Epidermal melanocyte (primary cell): ENCODE measurements around the gene EXPH5.
"Not testable (repeated sequence)": the region's sequence is repeated elsewhere in the genome, so short reads cannot be mapped to it uniquely, and the experiment has no call there.

Source experiments
- DNase-seq: peaks from one replicate; pipeline ENCODE4 v3.0.0; 2011; ENCODE audit warnings: low spot score; ENCODE audit not compliant: insufficient read length

Gene EXPH5

GRCh38 chr11:108593214-108593922 lies at the start of gene EXPH5:
Gene EXPH5 (minus strand): TSS chr11:108593768. CDS start chr11:108593536, 232 bp downstream.
- DNase-seq = peak; percentile 56

- DNase-seq = not testable (repeated sequence)
These were observed 48.2 kb upstream of the EXPH5 start for GRCh38 chr11:108641752-108642151.

- DNase-seq = no peak
These were observed 45.6 kb upstream of the EXPH5 start for GRCh38 chr11:108639146-108639545.

GRCh38 chr11:108636222-108636621 lies 42.7 kb upstream of the EXPH5 start:
- no peak for DNase-seq

- no peak for DNase-seq
These were observed 41.5 kb upstream of the EXPH5 start for GRCh38 chr11:108635106-108635505.

- peak; percentile 42 for DNase-seq
These were observed 38.6 kb upstream of the EXPH5 start for GRCh38 chr11:108632041-108632704.

GRCh38 chr11:108629274-108629673 lies 35.7 kb upstream of the EXPH5 start:
- DNase-seq = no peak

GRCh38 chr11:108628812-108629211 lies 35.2 kb upstream of the EXPH5 start:
- DNase-seq = no peak

- no peak for DNase-seq
These were observed 34.8 kb upstream of the EXPH5 start for GRCh38 chr11:108628326-108628725.

GRCh38 chr11:108624196-108624925 lies 30.8 kb upstream of the EXPH5 start:
- no peak for DNase-seq

GRCh38 chr11:108622341-108622740 lies 28.8 kb upstream of the EXPH5 start:
- DNase-seq = no peak

- DNase-seq = no peak
These were observed 27.6 kb upstream of the EXPH5 start for GRCh38 chr11:108620958-108621772.

- no peak for DNase-seq
These were observed 25.0 kb upstream of the EXPH5 start for GRCh38 chr11:108618529-108618928.

- DNase-seq = no peak
These were observed 23.5 kb upstream of the EXPH5 start for GRCh38 chr11:108617055-108617454.

- DNase-seq = no peak
These were observed 23.0 kb upstream of the EXPH5 start for GRCh38 chr11:108616549-108616948.

GRCh38 chr11:108614086-108614485 lies 20.5 kb upstream of the EXPH5 start:
- no peak for DNase-seq

- DNase-seq = no peak
These were observed 16.1 kb upstream of the EXPH5 start for GRCh38 chr11:108609682-108610081.

GRCh38 chr11:108608548-108608947 lies 15.0 kb upstream of the EXPH5 start:
- no peak for DNase-seq

- no peak for DNase-seq
These were observed 13.1 kb upstream of the EXPH5 start for GRCh38 chr11:108606495-108607160.

GRCh38 chr11:108606070-108606469 lies 12.5 kb upstream of the EXPH5 start:
- DNase-seq = no peak

- DNase-seq = not testable (repeated sequence)
These were observed 9.2 kb upstream of the EXPH5 start for GRCh38 chr11:108602818-108603217.
